Smooth muscle cell (in vitro differentiated cells): ENCODE results near the gene SLC25A34. TPM values are rescaled to one million over a fixed set of nuclear protein-coding genes. Genes with fewer than 3 reads are reported as not detected.

Experiments used
- DNase-seq: peaks from one replicate; lab custom pipeline; 2025; ENCODE audit not compliant: unreplicated experiment; lab: John Stamatoyannopoulos, UW
- H2AFZ ChIP-seq: fragments of 200-600 bp; sonication (generic); 2 replicates; pipeline ENCODE4 v1.6.0; 2016; ENCODE audit warnings: antibody characterized with exemption, low read depth, mild to moderate bottlenecking
- H3F3A ChIP-seq: fragments of 200-600 bp; sonication (generic); 2 replicates; pipeline ENCODE4 v1.6.0; 2017; ENCODE audit warnings: antibody characterized with exemption, low read depth
- H3K27ac ChIP-seq: fragments of 200-600 bp; sonication (generic); 2 replicates; pipeline ENCODE4 v1.5.1; 2016; ENCODE audit warnings: low read depth, mild to moderate bottlenecking
- H3K27me3 ChIP-seq: fragments of 200-600 bp; sonication (generic); 2 replicates; pipeline ENCODE4 v1.6.1; 2016; ENCODE audit warnings: low read depth, mild to moderate bottlenecking
- H3K36me3 ChIP-seq: fragments of 200-600 bp; sonication (generic); 2 replicates; pipeline ENCODE4 v1.5.1; 2016; ENCODE audit warnings: low read depth
- H3K4me1 ChIP-seq: fragments of 200-600 bp; sonication (generic); 2 replicates; pipeline ENCODE4 v1.5.1; 2016; ENCODE audit warnings: low read depth
- H3K4me2 ChIP-seq: fragments of 200-600 bp; sonication (generic); 2 replicates; pipeline ENCODE4 v1.6.0; 2016; ENCODE audit warnings: mild to moderate bottlenecking
- H3K4me3 ChIP-seq: fragments of 200-600 bp; sonication (generic); 2 replicates; pipeline ENCODE4 v1.5.1; 2016; ENCODE audit warnings: mild to moderate bottlenecking
- H3K79me2 ChIP-seq: fragments of 200-600 bp; sonication (generic); 2 replicates; pipeline ENCODE4 v1.6.0; 2016; ENCODE audit warnings: low read depth, mild to moderate bottlenecking
- H3K9ac ChIP-seq: fragments of 200-600 bp; sonication (generic); 2 replicates; pipeline ENCODE4 v1.6.0; 2016; ENCODE audit warnings: low read depth
- H3K9me3 ChIP-seq: fragments of 200-600 bp; sonication (generic); replicated peaks from 2 replicates; pipeline ENCODE4 v1.5.1; 2016; ENCODE audit warnings: low read depth
- H4K20me1 ChIP-seq: fragments of 200-600 bp; sonication (generic); 2 replicates; pipeline ENCODE4 v1.6.0; 2016; ENCODE audit warnings: low read depth
- WGBS: methylation state at CpG from one replicate; pipeline ENCODE4 v1.1.7; 2016; ENCODE audit warnings: low lambda C conversion rate; 5-methylcytosine and 5-hydroxymethylcytosine counted together
- polyA plus RNA-seq: library from polyadenylated mRNA; unstranded; fragments of >200 nt; fragmentation: Nextera tagmentation; extraction: Ambion mirVana; gene quantifications from 2 replicates; pipeline ENCODE4 v1.2.1, GENCODE V29; 2016
- total RNA-seq: library from RNA; depleted of rRNA; stranded (reverse); fragments of >200 nt; gene quantifications from 2 replicates; pipeline ENCODE4 v1.2.3, GENCODE V29; 2014
- TF ChIP-seq, protein P1 (sequence below): fragments of 200-600 bp; sonication (generic); IDR thresholded peaks from 2 replicates; pipeline ENCODE4 v1.5.1; 2017; ENCODE audit warnings: borderline replicate concordance, mild to moderate bottlenecking, antibody characterized with exemption; ENCODE audit not compliant: insufficient read depth, poor library complexity, severe bottlenecking

The SLC25A34 gene
- total and polyA plus RNA-seq, 2 experiments from 2014 or later, result 0.76 to 1.6 TPM

- Histone ChIP-seq H3K27me3 (no peaks in the 10 kb centered on the region), H3K4me1 (peaks cover 4% of the 10 kb centered on the region), H3K9me3 (no peaks in the 10 kb centered on the region), H3K4me3 (no peak overlapping the region), H3F3A (no peaks in the 10 kb centered on the region), H4K20me1 (no peaks in the 10 kb centered on the region), H3K9ac (no peak overlapping the region), H2AFZ (no peak overlapping the region), H3K27ac (no peak overlapping the region), H3K4me2 (no peak overlapping the region), H3K79me2 (no peaks in the 10 kb centered on the region), H3K36me3 (no peaks in the 10 kb centered on the region)
- no peak for DNase-seq
- TF ChIP-seq, protein P1, sequence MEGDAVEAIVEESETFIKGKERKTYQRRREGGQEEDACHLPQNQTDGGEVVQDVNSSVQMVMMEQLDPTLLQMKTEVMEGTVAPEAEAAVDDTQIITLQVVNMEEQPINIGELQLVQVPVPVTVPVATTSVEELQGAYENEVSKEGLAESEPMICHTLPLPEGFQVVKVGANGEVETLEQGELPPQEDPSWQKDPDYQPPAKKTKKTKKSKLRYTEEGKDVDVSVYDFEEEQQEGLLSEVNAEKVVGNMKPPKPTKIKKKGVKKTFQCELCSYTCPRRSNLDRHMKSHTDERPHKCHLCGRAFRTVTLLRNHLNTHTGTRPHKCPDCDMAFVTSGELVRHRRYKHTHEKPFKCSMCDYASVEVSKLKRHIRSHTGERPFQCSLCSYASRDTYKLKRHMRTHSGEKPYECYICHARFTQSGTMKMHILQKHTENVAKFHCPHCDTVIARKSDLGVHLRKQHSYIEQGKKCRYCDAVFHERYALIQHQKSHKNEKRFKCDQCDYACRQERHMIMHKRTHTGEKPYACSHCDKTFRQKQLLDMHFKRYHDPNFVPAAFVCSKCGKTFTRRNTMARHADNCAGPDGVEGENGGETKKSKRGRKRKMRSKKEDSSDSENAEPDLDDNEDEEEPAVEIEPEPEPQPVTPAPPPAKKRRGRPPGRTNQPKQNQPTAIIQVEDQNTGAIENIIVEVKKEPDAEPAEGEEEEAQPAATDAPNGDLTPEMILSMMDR, result no peak
- 88% methylated on average over 10 of the region's 10 CpGs for WGBS
These were observed 15.7 kb downstream of the SLC25A34 start for GRCh38 chr1:15751717-15752116.

GRCh38 chr1:15753776-15754175 is 17.7 kb downstream of the SLC25A34 start:
- Histone ChIP-seq H3K27ac (no peak overlapping the region), H3K4me1 (peaks cover 15% of the 10 kb centered on the region), H3K79me2 (peaks cover 1% of the 10 kb centered on the region), H3F3A (peaks cover 7% of the 10 kb centered on the region), H3K9me3 (no peaks in the 10 kb centered on the region), H3K9ac (no peak overlapping the region), H2AFZ (no peak overlapping the region), H3K4me2 (no peak overlapping the region), H3K4me3 (no peak overlapping the region), H3K36me3 (no peaks in the 10 kb centered on the region), H3K27me3 (no peaks in the 10 kb centered on the region), H4K20me1 (no peaks in the 10 kb centered on the region)
- 51% methylated on average over 10 of the region's 10 CpGs for WGBS
- TF ChIP-seq, protein P1, result no peak
- no peak for DNase-seq

DNA sequence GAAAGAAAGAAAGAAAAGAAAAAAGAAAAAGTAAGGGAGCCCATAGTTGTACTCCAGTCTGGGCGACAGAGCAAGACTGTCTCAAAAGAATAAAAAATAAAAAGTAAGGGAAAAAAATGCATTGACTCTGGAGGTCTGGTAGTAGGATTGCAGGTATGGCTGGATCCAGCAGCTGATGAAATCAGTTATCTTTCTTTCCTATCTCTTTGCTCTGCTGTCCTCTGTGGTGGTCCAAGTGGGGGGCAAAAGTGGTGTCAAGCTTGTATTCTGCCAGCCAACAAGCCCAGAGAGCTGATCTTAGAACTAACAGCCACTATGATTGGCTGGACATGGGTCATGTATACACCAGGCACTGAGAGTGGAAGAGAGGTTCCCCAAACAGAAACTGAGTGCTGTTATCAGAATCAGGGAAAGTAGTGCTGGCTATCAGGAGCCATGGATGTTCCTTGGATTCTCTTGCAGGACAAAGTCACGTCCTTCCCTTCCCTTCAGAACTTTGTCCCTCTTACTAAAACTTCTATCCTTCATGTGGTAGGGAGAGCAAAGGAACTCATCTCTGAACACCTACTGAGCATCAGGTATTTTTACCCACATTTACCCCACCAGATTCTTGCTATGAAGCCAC is 19.1 kb downstream of the SLC25A34 start:
- Histone ChIP-seq H3K27me3 (no peaks in the 10 kb centered on the region), H3K9ac (no peak overlapping the region), H3K36me3 (no peaks in the 10 kb centered on the region), H2AFZ (no peak overlapping the region), H4K20me1 (no peaks in the 10 kb centered on the region), H3F3A (peaks cover 7% of the 10 kb centered on the region), H3K27ac (no peak overlapping the region), H3K4me1 (peaks cover 23% of the 10 kb centered on the region), H3K4me3 (no peak overlapping the region), H3K9me3 (no peaks in the 10 kb centered on the region), H3K4me2 (no peak overlapping the region), H3K79me2 (peaks cover 15% of the 10 kb centered on the region)
- no peak for DNase-seq
- WGBS, result 97% methylated on average over 2 of the region's 2 CpGs
- TF ChIP-seq, protein P1, result no peak

DNA sequence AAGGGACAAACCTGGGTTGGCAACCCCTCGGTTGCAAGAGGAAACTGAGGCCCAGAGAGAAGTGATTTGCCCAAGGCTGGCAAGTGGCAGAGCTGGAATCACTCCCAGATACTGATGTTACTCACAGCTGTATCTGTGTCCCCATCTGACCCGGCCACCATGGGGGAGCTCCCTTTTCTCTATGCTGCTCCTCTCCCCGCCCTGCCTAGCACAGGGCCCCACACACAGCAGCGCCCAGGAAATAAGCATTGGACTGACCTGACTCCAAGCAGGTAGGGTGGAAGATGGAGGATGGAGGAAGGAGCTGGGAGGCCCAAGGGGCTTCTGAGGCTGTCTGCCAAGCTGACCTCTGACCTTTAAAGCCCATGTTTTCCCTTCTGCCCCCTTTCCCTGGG is 19.6 kb downstream of the SLC25A34 start:
- Histone ChIP-seq H3F3A (peaks cover 10% of the 10 kb centered on the region), H4K20me1 (peaks cover 3% of the 10 kb centered on the region), H3K9me3 (no peaks in the 10 kb centered on the region), H2AFZ (no peak overlapping the region), H3K9ac (no peak overlapping the region), H3K27me3 (no peaks in the 10 kb centered on the region), H3K27ac (no peak overlapping the region), H3K79me2 (peaks cover 19% of the 10 kb centered on the region), H3K4me2 (no peak overlapping the region), H3K4me3 (no peak overlapping the region), H3K36me3 (no peaks in the 10 kb centered on the region), H3K4me1 (peaks cover 27% of the 10 kb centered on the region)
- WGBS, result 90% methylated on average over 4 of the region's 4 CpGs
- TF ChIP-seq, protein P1, result no peak
- no peak for DNase-seq
